GM12878 (cell line): ENCODE measurements around the gene DPP9. TPM values are rescaled to one million over a fixed set of nuclear protein-coding genes. Genes with fewer than 3 reads are reported as not detected.
"Not testable (repeated sequence)": the region's sequence is repeated elsewhere in the genome, so short reads cannot be mapped to it uniquely, and the experiment has no call there.

Source experiments
- ATAC-seq: fragments of 200-7000 bp; cut with Tn5 transposase; 3 replicates; pipeline ENCODE4 v1.9.1; 2020; ENCODE audit warnings: mild to moderate bottlenecking, moderate library complexity
- BruUV-seq: library from RNA; stranded (reverse); fragments of 400-500 nt; replicated peaks from 2 replicates; lab custom pipeline; 2021; lab: Mats Ljungman, UMichigan
- CTCF ChIA-PET: fragments of 300-600 bp; sonication (Branson Sonifier 250); formaldehyde crosslinking; extraction: SDS; loops from one replicate; lab custom pipeline; 2021; ENCODE audit warnings: inconsistent platforms; lab: Yijun Ruan, JAX
- POLR2A ChIA-PET: fragments of 350-600 bp; formaldehyde crosslinking; extraction: SDS; loops from one replicate; lab custom pipeline; 2021; ENCODE audit warnings: inconsistent platforms; lab: Charles Lee
- RAD21 ChIA-PET: fragments of 300-600 bp; sonication (Branson Sonifier 250); formaldehyde crosslinking; loops from one replicate; lab custom pipeline; 2023; ENCODE audit warnings: antibody characterized with exemption; ENCODE audit not compliant: unreplicated experiment; lab: Charles Lee
- SMC1A ChIA-PET: fragments of 300-600 bp; sonication (Branson Sonifier 250); formaldehyde crosslinking; loops from one replicate; lab custom pipeline; 2023; ENCODE audit not compliant: unreplicated experiment, uncharacterized antibody; lab: Charles Lee
- DNase-seq: peaks from one replicate; pipeline ENCODE4 v3.0.0-alpha.2; 2011; ENCODE audit warnings: low read depth, low spot score
- FAIRE-seq: peaks from 3 replicates; lab custom pipeline; 2011; peaks lifted over from hg19 to GRCh38; lab: Jason Lieb, UNC
- H2AFZ ChIP-seq: 2 replicates; pipeline ENCODE4 v1.6.0; 2011; ENCODE audit warnings: low read depth, low read length, control low read depth; ENCODE audit not compliant: control insufficient read depth
- H3K27ac ChIP-seq: 2 replicates; pipeline ENCODE4 v1.5.1; 2011; ENCODE audit warnings: control low read depth; ENCODE audit not compliant: control insufficient read depth, insufficient read depth
- H3K27me3 ChIP-seq, 2 experiments: replicated peaks in 1 of 2; 2 replicates each; pipeline versions ENCODE4 v1.6.0 to v1.6.1; 2011; ENCODE audit warnings: low read length in 1 of 2; ENCODE audit not compliant: control insufficient read depth in 2 of 2, insufficient read depth in 2 of 2
- H3K36me3 ChIP-seq, 2 experiments: 2 replicates each; pipeline ENCODE4 v1.5.1; 2011; ENCODE audit warnings: low read length in 1 of 2; ENCODE audit not compliant: control insufficient read depth in 2 of 2, insufficient read depth in 2 of 2
- H3K4me1 ChIP-seq: 2 replicates; pipeline ENCODE4 v1.6.1; 2011; ENCODE audit warnings: mild to moderate bottlenecking, low read length, moderate library complexity, mixed read lengths; ENCODE audit not compliant: control insufficient read depth, insufficient read depth
- H3K4me2 ChIP-seq: 2 replicates; pipeline ENCODE4 v1.6.0; 2011; ENCODE audit warnings: control low read depth; ENCODE audit not compliant: control insufficient read depth, insufficient read depth
- H3K4me3 ChIP-seq: fragments of 200-600 bp; sonication (generic); 2 replicates; pipeline ENCODE4 v1.5.1; 2016
- H3K79me2 ChIP-seq: 2 replicates; pipeline ENCODE4 v1.6.0; 2011; ENCODE audit warnings: low read length; ENCODE audit not compliant: control insufficient read depth, insufficient read depth
- H3K9ac ChIP-seq: 2 replicates; pipeline ENCODE4 v1.8.0; 2011; ENCODE audit warnings: low read length, control low read depth, mixed read lengths; ENCODE audit not compliant: control insufficient read depth, insufficient read depth
- H3K9me3 ChIP-seq: replicated peaks from 3 replicates; pipeline ENCODE4 v1.5.1; 2011; ENCODE audit warnings: mild to moderate bottlenecking, low read length; ENCODE audit not compliant: control insufficient read depth, insufficient read depth
- H4K20me1 ChIP-seq: 2 replicates; pipeline ENCODE4 v1.6.0; 2011; ENCODE audit not compliant: control insufficient read depth, insufficient read depth
- BCL11A ChIP-seq: IDR thresholded peaks from 2 replicates; pipeline ENCODE4 v1.6.1; 2011; ENCODE audit warnings: low read depth, low read length
- ETV6 ChIP-seq, 2 experiments: fragments of 450-650 bp in 1 of 2; IDR thresholded peaks in 1 of 2; conservative IDR thresholded peaks in 1 of 2; 2 replicates each; pipeline ENCODE4 v1.6.1; 2014; ENCODE audit warnings: antibody characterized with exemption in 1 of 2, borderline replicate concordance in 1 of 2, low read depth in 1 of 2, mild to moderate bottlenecking in 1 of 2, moderate library complexity in 1 of 2
- GABPA ChIP-seq: IDR thresholded peaks from 2 replicates; pipeline ENCODE4 v1.6.1; 2014; ENCODE audit warnings: antibody characterized with exemption, low read depth, mild to moderate bottlenecking, inconsistent platforms
- HCFC1 ChIP-seq: fragments of 150-350 bp; IDR thresholded peaks from 2 replicates; pipeline ENCODE4 v1.6.1; 2014; ENCODE audit warnings: low read length
- SREBF1 ChIP-seq: IDR thresholded peaks from 2 replicates; pipeline ENCODE4 v1.6.1; 2012; ENCODE audit warnings: mild to moderate bottlenecking, low read length
- TAF1 ChIP-seq: IDR thresholded peaks from 2 replicates; pipeline ENCODE4 v1.6.1; 2011; ENCODE audit warnings: mild to moderate bottlenecking, low read depth, low read length, borderline replicate concordance
- ZNF24 ChIP-seq: fragments of 450-650 bp; IDR thresholded peaks from 2 replicates; pipeline ENCODE4 v1.6.1; 2017; ENCODE audit warnings: antibody characterized with exemption, mild to moderate bottlenecking
- WGBS: methylation state at CpG from one replicate; pipeline ENCODE4 v1.1.6; 2016; ENCODE audit warnings: low lambda C conversion rate; ENCODE audit not compliant: insufficient replicate concordance, insufficient coverage; ENCODE audit errors: missing lambda C conversion rate; 5-methylcytosine and 5-hydroxymethylcytosine counted together
- in situ Hi-C: fragments of 300-500 bp; cut with MboI; formaldehyde crosslinking; loops from 9 replicates; pipeline ENCODE4 v1.14.3; 2018; ENCODE audit warnings: mixed read lengths
- intact Hi-C: fragments of 100-400 bp; cut with micrococcal nuclease; formaldehyde crosslinking; loops from one replicate; pipeline ENCODE4 v1.14.2; 2022; ENCODE audit not compliant: unreplicated experiment
- polyA plus RNA-seq, 11 experiments: library from polyadenylated mRNA; depleted of rRNA in 4 of 11; unstranded in 6 of 11; stranded (reverse) in 5 of 11; fragments of >200 nt; fragmentation: Nextera tagmentation in 4 of 11; fragmentation: Illumina TruSeq in 1 of 11; extraction: Ambion mirVana in 4 of 11; extraction: Trizol in 1 of 11; gene quantifications; 1 replicate in 1 of 11; 2 replicates in 10 of 11; pipeline versions ENCODE4 v1.2.1 to v1.2.3, GENCODE V29; 2011 to 2016; ENCODE audit warnings: inconsistent platforms in 2 of 11, missing spikeins in 2 of 11, low read depth in 1 of 11
- total RNA-seq, 4 experiments: library from RNA; depleted of rRNA in 3 of 4; stranded (reverse); fragments of >200 nt in 3 of 4; fragmentation: Illumina TruSeq in 1 of 4; extraction: Trizol in 1 of 4; gene quantifications; 2 replicates each; pipeline versions ENCODE4 v1.2.1 to v1.2.3, GENCODE V29; 2013 to 2021

DPP9 gene
- total and polyA plus RNA-seq, 10 of the 15 experiments (the other 5 are each of a cell fraction or from before 2014, with no cell fraction given), result 0.64 to 58.6 (median 27.6) TPM

DNA sequence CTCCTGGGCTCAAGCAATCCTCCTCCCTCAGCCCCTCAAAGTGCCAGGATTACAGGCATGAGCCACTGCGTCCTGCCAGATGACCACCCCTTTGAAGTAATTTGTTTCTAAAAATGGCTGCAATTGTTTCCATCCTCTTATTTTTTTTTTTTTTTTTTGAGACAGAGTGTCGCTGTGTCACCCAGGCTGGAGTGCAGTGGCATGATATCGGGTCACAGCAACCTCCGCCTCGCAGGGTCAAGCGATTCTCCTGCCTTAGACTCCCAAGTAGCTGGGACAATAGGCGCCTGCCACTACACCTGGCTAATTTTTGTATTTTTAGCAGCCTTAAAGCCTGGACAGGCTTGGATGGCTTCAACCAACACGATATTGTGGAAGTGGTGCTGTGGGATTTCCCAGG lies 22.3 kb upstream of the DPP9 start:
- no peaks in the 10 kb centered on the region for H3K79me2 ChIP-seq
- ChIA-PET CTCF (no interaction called here), SMC1A (interaction anchor here (0.7 to 1.6 kb wide), 2 partner anchors 45 to 1117 kb away, joined by 3 to 8 read pairs; partner anchors contain the start of gene FEM1A), RAD21 (interaction anchor here (2.3 kb wide), 1 partner anchor 45 kb away, joined by 8 read pairs; the partner anchor contains the start of gene FEM1A), POLR2A (no interaction called here)
- no peak for TF ChIP-seq TAF1
- no peak for TF ChIP-seq GABPA
- no peak for TF ChIP-seq SREBF1
- no peak for TF ChIP-seq ZNF24
- TF ChIP-seq BCL11A, result no peak
- no peak for TF ChIP-seq HCFC1
- TF ChIP-seq ETV6 (conservative IDR thresholded peaks at IDR 0.05 in 1 of 2, IDR thresholded peaks at IDR 0.05 in 1 of 2; ENCODE audit: borderline replicate concordance in 1 of 2, low read depth in 1 of 2), result no peak
- WGBS, result 45% methylated on average over 7 of the region's 8 CpGs
- in situ Hi-C loops, result no loop called here
- H2AFZ ChIP-seq, result no peak overlapping the region
- ATAC-seq, result no peak
- H3K27me3 ChIP-seq, result no peaks in the 10 kb centered on the region; a peak in 1 of 4 replicates
- no TSS peak for BruUV-seq
- no peak overlapping the region for H3K9ac ChIP-seq
- intact Hi-C loops, result no loop called here
- FAIRE-seq, result no peak
- H3K4me2 ChIP-seq, result no peak overlapping the region
- H3K27ac ChIP-seq, result no peak overlapping the region
- DNase-seq, result no peak
- no peaks in the 10 kb centered on the region for H4K20me1 ChIP-seq
- no peaks in the 10 kb centered on the region for H3K4me1 ChIP-seq
- no peaks in the 10 kb centered on the region for H3K36me3 ChIP-seq
- H3K9me3 ChIP-seq, result no peaks in the 10 kb centered on the region
- no peak overlapping the region for H3K4me3 ChIP-seq

DNA sequence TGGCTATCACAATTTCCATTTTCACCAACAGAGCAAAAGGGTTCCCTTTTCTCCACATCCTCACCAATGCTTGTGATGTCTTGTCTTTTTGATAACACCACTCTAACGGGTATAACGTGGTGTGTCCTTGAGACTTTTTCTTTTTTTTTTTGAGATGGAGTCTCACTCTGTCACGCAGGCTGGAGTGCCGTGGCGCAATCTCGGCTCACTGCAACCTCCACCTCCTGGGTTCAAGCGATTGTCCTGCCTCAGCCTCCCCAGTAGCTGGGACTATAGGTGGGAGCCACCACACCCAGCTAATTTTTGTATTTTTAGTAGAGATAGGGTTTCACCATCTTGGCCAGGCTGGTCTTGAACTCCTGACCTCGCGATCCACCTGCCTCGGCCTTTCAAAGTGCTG lies 21.5 kb upstream of the DPP9 start:
- 62% methylated on average over 10 of the region's 10 CpGs for whole genome bisulfite sequencing
- RAD21 ChIA-PET, result interaction anchor here (0.6 to 2.3 kb wide), 2 partner anchors 44 to 46 kb away, joined by 3 to 8 read pairs; partner anchors contain the start of gene FEM1A

More for the DNA sequence above, 21.5 kb upstream of the DPP9 start:
- H3K9me3 ChIP-seq, CTCF ChIA-PET, BruUV-seq, H3K4me3 ChIP-seq, intact Hi-C loops, H4K20me1 ChIP-seq, H3K27me3 ChIP-seq, H3K9ac ChIP-seq, FAIRE-seq, H3K4me1 ChIP-seq, H3K36me3 ChIP-seq, SMC1A ChIA-PET, in situ Hi-C loops, DNase-seq, H3K79me2 ChIP-seq, ATAC-seq, H3K27ac ChIP-seq, H2AFZ ChIP-seq, H3K4me2 ChIP-seq: not testable (repeated sequence)
- POLR2A ChIA-PET, result interaction anchor here (0.6 kb wide), 1 partner anchor 84 kb away, joined by 6 read pairs; no protein-coding TSS in a partner anchor
